ENCODE data around the gene ZNF200.

Gene ZNF200

GRCh38 chr16:3173892-3174617 is 60.9 kb downstream of the ZNF200 start:
- DNase-seq: no peak

Measured in activated naive CD4-positive, alpha-beta T cell treated with anti-CD3 and anti-CD28 coated beads, Interleukin-2, amount 50 U/mL, for 16 hours (primary cell).